GM19452 (cell line): ENCODE results near the gene TMEM130.
A peak's percentile ranks its signal among the peaks of the same experiment; 100 is the strongest.

Experiments
- ATAC-seq: cut with Tn5 transposase; IDR thresholded peaks from one replicate; pipeline ENCODE4 v1.9.1; 2021; ENCODE audit not compliant: unreplicated experiment

TMEM130 gene

GRCh38 chr7:98810153-98810802 is 59.5 kb downstream of the TMEM130 start:
- no peak for ATAC-seq

GRCh38 chr7:98808751-98809460 is 60.9 kb downstream of the TMEM130 start:
- no peak for ATAC-seq

GRCh38 chr7:98807068-98808048 is 62.5 kb downstream of the TMEM130 start:
- no peak for ATAC-seq

GRCh38 chr7:98805956-98806838 is 63.6 kb downstream of the TMEM130 start:
- no peak for ATAC-seq

- ATAC-seq = peak; percentile 27
These were observed 67.1 kb downstream of the TMEM130 start for GRCh38 chr7:98802781-98803110.

- peak; percentile 83 for ATAC-seq
These were observed 67.6 kb downstream of the TMEM130 start for GRCh38 chr7:98802088-98802780.

- no peak for ATAC-seq
These were observed 68.8 kb downstream of the TMEM130 start for GRCh38 chr7:98800996-98801395.

GRCh38 chr7:98797150-98797549 is 72.7 kb downstream of the TMEM130 start:
- no peak for ATAC-seq
